Adipocyte (in vitro differentiated cells): ENCODE results near the gene TRIM44.
"Not testable (repeated sequence)": the region's sequence is repeated elsewhere in the genome, so short reads cannot be mapped to it uniquely, and the experiment has no call there.

Source experiments
- DNase-seq: peaks from one replicate; pipeline ENCODE4 v3.0.0-alpha.2; 2015; ENCODE audit warnings: low read depth
- H3K27me3 ChIP-seq: replicated peaks from 2 replicates; pipeline ENCODE4 v1.7.0; 2013; ENCODE audit warnings: mild to moderate bottlenecking, low read length, moderate library complexity; ENCODE audit not compliant: control insufficient read depth, insufficient read depth
- H3K36me3 ChIP-seq: 2 replicates; pipeline ENCODE4 v1.7.0; 2013; ENCODE audit warnings: low read length, mild to moderate bottlenecking, moderate library complexity; ENCODE audit not compliant: control insufficient read depth, insufficient read depth, severe bottlenecking
- H3K4me1 ChIP-seq: 2 replicates; pipeline ENCODE4 v1.7.0; 2013; ENCODE audit warnings: mild to moderate bottlenecking, low read length, moderate library complexity; ENCODE audit not compliant: control insufficient read depth, insufficient read depth
- H3K4me3 ChIP-seq: 2 replicates; pipeline ENCODE4 v1.7.0; 2013; ENCODE audit warnings: mild to moderate bottlenecking, low read length, moderate library complexity
- H3K9ac ChIP-seq: 2 replicates; pipeline ENCODE4 v1.7.0; 2013; ENCODE audit warnings: mild to moderate bottlenecking, low read length, moderate library complexity
- H3K9me3 ChIP-seq: 2 replicates; pipeline ENCODE4 v1.7.0; 2013; ENCODE audit warnings: mild to moderate bottlenecking, low read length, moderate library complexity; ENCODE audit not compliant: control insufficient read depth

TRIM44 gene

DNA sequence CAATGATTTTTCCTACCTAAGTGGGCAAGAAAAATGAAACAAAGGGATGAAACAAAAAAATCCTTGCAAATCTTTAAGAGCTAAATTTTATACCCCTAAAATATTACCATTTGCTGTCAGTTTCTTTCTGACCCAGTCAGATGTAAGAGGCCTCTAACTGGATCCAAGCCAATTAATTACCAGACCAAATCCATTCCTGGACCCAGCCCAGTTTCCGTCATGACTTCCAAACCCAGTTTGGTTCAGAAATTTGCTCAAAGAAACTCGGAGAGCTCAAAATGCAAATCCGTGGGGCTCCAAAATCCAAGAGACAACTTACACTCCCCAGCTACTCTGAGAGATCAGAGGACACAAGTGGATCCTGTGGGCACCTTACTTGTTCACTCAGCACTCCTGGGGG, 46.8 kb downstream of the TRIM44 start:
- Histone ChIP-seq H3K27me3 (no peaks in the 10 kb centered on the region), H3K9me3 (no peaks in the 10 kb centered on the region), H3K4me1 (peaks cover 2% of the 10 kb centered on the region), H3K9ac (no peak overlapping the region), H3K4me3 (no peak overlapping the region), H3K36me3 (no peaks in the 10 kb centered on the region)
- no peak for DNase-seq

GRCh38 chr11:35711173-35711910, 48.8 kb downstream of the TRIM44 start:
- Histone ChIP-seq H3K27me3 (no peaks in the 10 kb centered on the region), H3K9ac (no peak overlapping the region), H3K36me3 (no peaks in the 10 kb centered on the region), H3K4me3 (no peak overlapping the region), H3K9me3 (no peaks in the 10 kb centered on the region), H3K4me1 (peaks cover 6% of the 10 kb centered on the region)
- no peak for DNase-seq

DNA sequence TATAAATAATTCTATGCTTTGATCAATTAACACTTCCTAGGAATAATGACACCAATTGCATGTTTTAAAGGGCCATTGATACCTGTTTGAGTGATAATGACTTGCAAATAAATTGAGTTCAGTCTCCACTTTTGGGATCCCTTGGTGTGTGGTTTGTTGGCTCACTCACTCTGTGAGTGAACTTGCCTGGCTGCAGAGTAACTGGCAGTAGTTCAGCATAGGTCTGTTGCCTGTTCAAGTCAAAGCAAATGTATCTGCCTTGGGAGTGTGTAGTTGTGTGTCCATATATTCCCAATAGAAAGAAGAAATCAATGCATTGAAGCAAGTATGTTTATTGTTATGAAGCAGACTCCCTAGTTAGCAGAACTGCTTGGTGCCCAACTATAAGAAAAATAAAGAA, 49.3 kb downstream of the TRIM44 start:
- no peaks in the 10 kb centered on the region for H3K9me3 ChIP-seq
- DNase-seq: no peak

DNA sequence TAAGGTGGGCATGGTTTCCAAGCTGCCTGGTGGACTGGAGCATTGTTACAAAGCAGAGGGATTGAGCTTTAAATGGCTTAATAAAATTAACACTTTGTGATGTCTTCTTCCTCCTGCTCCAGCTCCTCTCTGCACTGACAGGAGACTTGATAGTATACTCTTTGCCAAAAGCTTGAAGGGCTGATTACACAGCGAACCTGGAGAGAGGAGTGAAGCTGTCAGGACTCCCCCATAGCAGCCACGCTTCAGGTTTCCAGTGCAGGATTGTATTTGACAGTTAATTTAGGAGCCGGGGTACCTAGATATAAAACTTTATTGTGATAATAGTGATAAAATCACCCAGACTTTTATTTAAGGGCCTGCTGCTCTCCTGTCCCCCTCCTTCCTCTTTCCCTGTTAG, 50.0 kb downstream of the TRIM44 start:
- no peak for DNase-seq
- H3K9ac ChIP-seq: no peak overlapping the region
- no peaks in the 10 kb centered on the region for H3K27me3 ChIP-seq
- H3K4me1 ChIP-seq: peaks cover 6% of the 10 kb centered on the region
- H3K9me3 ChIP-seq: no peaks in the 10 kb centered on the region
- H3K4me3 ChIP-seq: no peak overlapping the region
- H3K36me3 ChIP-seq: no peaks in the 10 kb centered on the region

More for the DNA sequence above, 49.3 kb downstream of the TRIM44 start:
- Histone ChIP-seq H3K36me3 (no peaks in the 10 kb centered on the region), H3K9ac (no peak overlapping the region), H3K4me3 (no peak overlapping the region), H3K4me1 (peaks cover 6% of the 10 kb centered on the region), H3K27me3 (no peaks in the 10 kb centered on the region)

- Histone ChIP-seq H3K4me1 (peaks cover 6% of the 10 kb centered on the region), H3K4me3 (no peak overlapping the region), H3K9me3 (no peaks in the 10 kb centered on the region), H3K36me3 (no peaks in the 10 kb centered on the region), H3K27me3 (no peaks in the 10 kb centered on the region), H3K9ac (no peak overlapping the region)
- peak; percentile 18 for DNase-seq
These were observed 52.5 kb downstream of the TRIM44 start for GRCh38 chr11:35714882-35715627.

DNA sequence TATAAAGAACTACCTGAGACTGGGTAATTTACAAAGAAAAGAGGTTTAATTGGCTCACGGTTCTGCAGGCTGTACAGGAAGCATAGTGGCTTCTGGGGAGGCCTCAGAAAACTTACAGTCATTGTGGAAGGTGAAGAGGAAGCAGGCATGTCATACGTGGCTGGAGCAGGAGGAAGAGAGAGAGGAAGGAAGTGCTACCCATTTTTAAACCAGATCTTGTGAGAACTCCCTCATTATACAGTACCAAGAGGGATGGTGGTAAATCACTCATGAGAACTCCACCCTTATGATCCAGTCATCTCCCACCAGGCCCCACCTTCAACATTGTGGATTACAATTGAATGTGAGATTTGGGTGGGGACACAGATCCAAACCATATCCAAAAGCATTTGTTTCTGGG, 53.1 kb downstream of the TRIM44 start:
- H3K27me3 ChIP-seq, H3K9ac ChIP-seq, H3K4me3 ChIP-seq, DNase-seq, H3K36me3 ChIP-seq, H3K9me3 ChIP-seq, H3K4me1 ChIP-seq: not testable (repeated sequence)

DNA sequence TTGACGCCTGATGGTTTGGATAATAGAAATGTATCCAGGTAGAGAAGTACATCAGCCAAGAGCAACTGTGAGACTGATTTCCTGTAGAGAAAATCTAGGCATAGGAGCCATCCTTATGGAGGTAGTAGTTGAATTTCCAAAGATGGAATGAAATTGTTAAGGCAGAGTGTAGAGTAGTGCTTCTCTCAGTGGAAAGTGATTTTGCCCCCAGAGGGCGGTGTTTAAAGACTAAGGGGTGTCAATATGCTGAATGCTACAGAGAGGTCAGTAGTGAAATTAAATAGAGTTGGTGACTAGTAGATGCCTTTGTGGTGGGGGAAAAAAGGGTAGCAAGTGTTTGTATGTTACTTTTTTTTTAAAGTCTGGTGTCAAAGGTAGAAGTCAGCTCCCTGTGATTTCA, 54.5 kb downstream of the TRIM44 start:
- no peaks in the 10 kb centered on the region for H3K27me3 ChIP-seq
- no peak overlapping the region for H3K4me3 ChIP-seq
- no peak overlapping the region for H3K9ac ChIP-seq
- H3K4me1 ChIP-seq: peaks cover 6% of the 10 kb centered on the region
- H3K9me3 ChIP-seq: no peaks in the 10 kb centered on the region
- no peak for DNase-seq
- H3K36me3 ChIP-seq: no peaks in the 10 kb centered on the region

DNA sequence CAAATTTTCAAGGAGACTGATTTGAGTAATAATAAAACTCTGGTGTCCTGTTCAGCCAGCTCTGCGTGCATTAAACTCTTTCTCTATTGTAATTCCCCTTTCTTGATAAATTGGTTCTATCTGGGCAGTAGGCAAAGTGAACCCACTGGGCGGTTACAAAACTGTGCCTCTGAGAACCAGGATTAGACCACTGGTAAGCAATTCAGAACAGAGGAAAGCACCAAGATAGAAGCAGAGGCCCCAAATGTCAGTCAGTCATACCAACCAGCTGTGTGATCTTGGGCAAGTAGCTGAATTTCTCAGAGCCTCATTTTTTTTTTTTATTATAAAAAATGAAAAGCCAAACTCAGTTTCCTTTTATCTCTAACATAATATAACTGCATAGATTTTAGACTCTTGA, 54.9 kb downstream of the TRIM44 start:
- H3K4me3 ChIP-seq: no peak overlapping the region
- H3K4me1 ChIP-seq: peaks cover 6% of the 10 kb centered on the region
- H3K27me3 ChIP-seq: no peaks in the 10 kb centered on the region
- H3K9ac ChIP-seq: no peak overlapping the region
- DNase-seq: no peak
- no peaks in the 10 kb centered on the region for H3K9me3 ChIP-seq
- no peaks in the 10 kb centered on the region for H3K36me3 ChIP-seq

- Histone ChIP-seq H3K4me3 (no peak overlapping the region), H3K36me3 (peaks cover 10% of the 10 kb centered on the region), H3K9ac (no peak overlapping the region), H3K27me3 (no peaks in the 10 kb centered on the region), H3K4me1 (peaks cover 4% of the 10 kb centered on the region), H3K9me3 (no peaks in the 10 kb centered on the region)
- DNase-seq: no peak
These were observed 59.2 kb downstream of the TRIM44 start for GRCh38 chr11:35721651-35722282.

DNA sequence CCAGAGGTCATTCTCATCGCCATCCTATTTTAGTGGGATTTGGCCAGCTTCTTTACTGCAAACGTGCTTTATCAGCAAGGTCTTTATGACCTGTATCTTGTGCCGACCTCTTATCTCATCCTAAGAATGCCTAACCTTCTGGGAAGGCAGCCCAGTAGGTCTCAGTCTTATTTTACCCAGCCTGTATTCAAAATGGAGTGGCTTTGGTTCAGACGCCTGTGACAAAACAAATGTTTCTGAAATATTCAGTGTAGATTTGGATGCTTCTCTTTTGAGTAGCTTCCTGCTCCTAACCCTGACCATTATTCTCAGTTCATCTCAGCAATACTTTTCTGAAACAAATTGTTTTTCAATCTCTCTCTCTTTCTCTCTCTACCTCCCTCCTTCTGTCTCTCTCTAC, 60.1 kb downstream of the TRIM44 start:
- Histone ChIP-seq H3K4me1 (peaks cover 4% of the 10 kb centered on the region), H3K9me3 (no peaks in the 10 kb centered on the region), H3K36me3 (peaks cover 18% of the 10 kb centered on the region), H3K27me3 (no peaks in the 10 kb centered on the region), H3K4me3 (no peak overlapping the region), H3K9ac (no peak overlapping the region)
- DNase-seq: no peak

DNA sequence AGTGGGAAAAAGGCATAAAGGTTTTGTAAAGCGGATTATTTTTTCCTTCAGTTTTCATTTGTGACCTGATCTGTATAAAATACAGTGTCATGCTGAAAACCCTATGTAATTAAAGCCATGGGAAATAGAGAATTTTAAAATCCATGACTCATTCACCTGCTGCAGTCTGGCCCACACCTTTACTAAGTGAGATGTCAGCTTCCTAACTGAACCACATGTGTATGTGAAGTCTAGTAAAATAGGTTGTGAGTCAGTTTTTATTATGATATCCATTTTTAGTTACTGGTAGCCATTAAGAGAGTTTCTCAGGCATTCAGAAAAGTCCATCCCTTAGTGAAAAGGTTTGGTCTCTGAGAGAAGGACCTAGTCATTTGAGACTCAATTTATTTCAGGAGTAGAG, 60.9 kb downstream of the TRIM44 start:
- no peak overlapping the region for H3K9ac ChIP-seq
- H3K9me3 ChIP-seq: no peaks in the 10 kb centered on the region
- DNase-seq: no peak
- peaks cover 22% of the 10 kb centered on the region for H3K36me3 ChIP-seq
- H3K27me3 ChIP-seq: no peaks in the 10 kb centered on the region
- peaks cover 4% of the 10 kb centered on the region for H3K4me1 ChIP-seq
- H3K4me3 ChIP-seq: no peak overlapping the region
